OCI-M1 (cell line): ENCODE data around the gene CAMSAP3.
"Not testable (repeated sequence)": the region's sequence is repeated elsewhere in the genome, so short reads cannot be mapped to it uniquely, and the experiment has no call there.

Source experiments
- DNase-seq: peaks from one replicate; lab custom pipeline; 2025; lab: John Stamatoyannopoulos, UW

The CAMSAP3 gene

DNA sequence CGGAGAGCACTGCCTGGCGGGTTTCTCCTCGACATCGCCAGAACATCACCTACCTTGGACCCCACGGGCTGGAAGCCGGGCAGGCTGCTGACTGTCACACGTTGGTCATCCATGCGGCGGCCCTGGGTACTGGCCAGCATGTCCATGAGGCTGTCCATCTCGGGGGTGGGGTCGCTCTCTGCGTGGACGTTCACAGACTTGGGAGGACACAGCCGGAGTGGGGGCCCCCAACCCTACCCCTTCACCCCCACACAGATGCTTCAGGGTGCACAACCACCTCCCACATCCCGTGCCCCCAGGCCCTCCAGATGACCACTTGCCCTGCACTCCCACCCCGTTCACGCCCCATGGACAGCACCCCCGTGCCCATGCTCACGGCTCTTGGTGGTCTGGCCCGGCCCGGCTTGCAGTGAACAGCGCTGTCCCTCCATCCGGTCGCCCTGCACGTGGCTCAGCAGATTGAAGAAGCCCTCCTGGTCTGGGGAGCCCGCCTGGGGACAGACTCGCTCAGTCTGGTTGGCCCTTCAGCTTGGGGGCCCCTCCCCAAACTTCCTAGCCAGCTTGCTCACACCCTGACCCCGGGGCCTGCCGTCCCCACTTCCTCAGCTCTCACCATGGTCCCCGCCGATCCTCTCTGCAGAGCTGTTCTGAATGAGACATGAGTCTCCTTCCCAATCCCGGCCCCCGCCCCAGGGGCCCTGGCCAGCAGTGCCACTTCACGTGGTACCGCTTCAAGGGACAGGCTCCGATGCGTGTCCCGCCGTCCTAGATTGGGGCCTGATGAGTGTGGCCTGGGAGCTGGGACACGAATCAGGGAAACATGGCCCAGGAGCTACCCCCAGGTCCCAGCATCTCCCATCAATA, 36.9 kb downstream of the CAMSAP3 start:
- DNase-seq = no peak

- DNase-seq = no peak
These were observed 38.0 kb downstream of the CAMSAP3 start, which contains the start of gene PCP2 for GRCh38 chr19:7633698-7634097. Gene PCP2 (minus strand): TSS chr19:7633719. CDS start chr19:7633457, 262 bp downstream.

DNA sequence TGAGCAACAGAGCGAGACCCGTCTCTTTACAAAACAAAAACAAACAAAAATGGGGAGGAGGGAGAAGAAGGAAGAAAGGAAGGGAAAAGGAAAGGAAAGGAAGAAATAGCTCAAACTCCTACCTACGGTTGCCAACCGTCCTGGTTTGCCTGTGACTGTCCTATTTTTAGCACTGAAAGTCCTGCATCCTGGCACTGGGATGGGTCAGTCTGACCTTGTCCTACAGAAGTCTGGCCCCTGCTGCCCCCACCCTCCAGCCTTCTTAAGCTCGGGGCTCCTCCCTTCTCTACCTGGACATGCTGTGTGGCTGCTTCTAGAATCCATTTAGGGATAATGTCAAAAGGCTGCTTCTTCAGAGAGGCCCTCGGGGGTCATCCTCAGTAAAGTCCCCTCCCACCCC, 40.0 kb downstream of the CAMSAP3 start:
- DNase-seq = no peak

DNA sequence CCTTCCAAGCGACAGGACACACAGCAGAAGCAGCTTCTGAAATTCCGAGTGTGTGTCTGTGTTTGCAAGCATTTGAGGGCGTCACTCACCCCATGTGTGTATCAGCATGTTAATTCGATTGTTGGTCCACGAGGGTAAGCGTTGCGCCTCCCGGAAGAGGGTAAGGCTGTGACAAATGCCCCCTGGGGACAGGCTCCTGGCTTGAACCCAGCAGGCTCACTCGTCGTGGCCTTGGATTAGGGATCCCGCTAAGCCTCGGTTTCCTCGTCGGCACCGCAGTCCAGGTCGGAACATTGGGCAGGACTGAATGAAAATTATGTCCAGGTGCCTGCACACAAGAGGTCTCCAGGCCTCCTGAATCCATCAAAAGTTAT, 40.6 kb downstream of the CAMSAP3 start:
- DNase-seq = no peak

DNA sequence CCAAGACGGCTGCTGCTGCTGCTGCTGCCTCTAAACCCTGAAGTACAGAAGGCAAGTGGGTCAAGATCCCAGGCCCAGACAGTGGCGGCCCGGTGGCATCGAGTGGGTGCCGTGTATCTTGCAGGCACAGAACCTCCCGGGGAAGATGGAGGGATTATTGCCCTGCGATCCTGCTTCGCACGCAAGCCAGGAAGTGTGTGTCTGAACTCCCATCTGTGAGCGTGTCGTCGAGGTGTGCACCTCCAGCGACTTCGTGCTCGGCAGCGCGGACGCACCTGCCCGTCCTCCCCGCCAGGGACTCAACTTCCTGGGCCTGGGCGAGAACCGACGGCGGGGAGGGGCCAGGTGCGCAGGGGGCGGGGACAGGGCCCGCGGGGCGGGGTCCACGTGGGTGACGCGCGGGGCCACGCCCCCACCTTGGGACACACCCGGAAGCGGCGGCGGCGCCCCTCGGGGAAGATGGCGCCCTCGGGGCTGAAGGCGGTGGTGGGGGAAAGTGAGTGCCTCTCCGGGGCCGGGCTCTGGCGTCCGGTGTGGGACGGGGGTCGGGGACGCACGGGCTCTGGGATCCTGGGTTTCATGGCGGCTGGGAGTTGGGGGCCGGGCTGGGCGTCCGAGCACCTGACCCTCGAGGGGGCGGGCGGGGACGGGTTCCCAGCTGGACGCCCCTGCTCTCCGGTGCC, 41.2 kb downstream of the CAMSAP3 start, which contains the start of gene STXBP2:
STXBP2 (plus strand) TSS at position 420 of the 683 bp plus-strand sequence; CDS start at position 460, 40 bp downstream.
- peak; percentile 72 for DNase-seq

GRCh38 chr19:7637374-7638256, 42.0 kb downstream of the CAMSAP3 start:
- DNase-seq = peak; percentile 66

DNA sequence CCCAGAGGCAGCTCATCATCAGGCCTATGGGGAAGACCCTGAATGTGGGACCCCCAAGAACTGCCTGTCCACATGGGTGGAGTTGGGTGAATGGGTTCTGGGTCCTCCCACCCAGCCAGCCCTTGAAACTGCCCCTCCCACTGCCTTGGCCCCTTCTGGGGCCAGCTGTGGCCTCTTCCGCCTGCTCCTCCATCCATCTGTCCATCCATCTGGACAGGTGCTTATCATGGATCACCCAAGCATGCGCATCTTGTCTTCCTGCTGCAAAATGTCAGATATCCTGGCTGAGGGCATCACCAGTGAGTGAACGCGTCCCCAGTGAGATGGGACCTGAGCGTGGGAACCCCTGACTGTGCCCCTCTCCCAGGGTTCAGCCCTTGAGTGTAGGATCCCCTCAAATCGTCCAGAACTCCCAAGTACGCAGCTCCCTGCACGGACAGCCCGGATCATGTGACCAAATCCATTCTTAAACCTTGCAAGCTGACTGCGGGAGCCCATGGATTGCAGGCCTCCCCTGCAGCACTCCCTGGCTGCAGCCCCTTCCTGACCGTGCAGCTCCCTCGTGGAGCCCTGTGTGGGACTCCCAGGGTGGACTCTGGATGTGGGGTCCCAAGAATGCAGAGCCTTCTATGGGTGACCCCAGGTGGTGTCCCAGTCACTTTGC, 43.3 kb downstream of the CAMSAP3 start:
- no peak for DNase-seq

GRCh38 chr19:7639863-7640348, 44.2 kb downstream of the CAMSAP3 start:
- DNase-seq = no peak

- DNase-seq = no peak
These were observed 45.1 kb downstream of the CAMSAP3 start for GRCh38 chr19:7640803-7641202.

DNA sequence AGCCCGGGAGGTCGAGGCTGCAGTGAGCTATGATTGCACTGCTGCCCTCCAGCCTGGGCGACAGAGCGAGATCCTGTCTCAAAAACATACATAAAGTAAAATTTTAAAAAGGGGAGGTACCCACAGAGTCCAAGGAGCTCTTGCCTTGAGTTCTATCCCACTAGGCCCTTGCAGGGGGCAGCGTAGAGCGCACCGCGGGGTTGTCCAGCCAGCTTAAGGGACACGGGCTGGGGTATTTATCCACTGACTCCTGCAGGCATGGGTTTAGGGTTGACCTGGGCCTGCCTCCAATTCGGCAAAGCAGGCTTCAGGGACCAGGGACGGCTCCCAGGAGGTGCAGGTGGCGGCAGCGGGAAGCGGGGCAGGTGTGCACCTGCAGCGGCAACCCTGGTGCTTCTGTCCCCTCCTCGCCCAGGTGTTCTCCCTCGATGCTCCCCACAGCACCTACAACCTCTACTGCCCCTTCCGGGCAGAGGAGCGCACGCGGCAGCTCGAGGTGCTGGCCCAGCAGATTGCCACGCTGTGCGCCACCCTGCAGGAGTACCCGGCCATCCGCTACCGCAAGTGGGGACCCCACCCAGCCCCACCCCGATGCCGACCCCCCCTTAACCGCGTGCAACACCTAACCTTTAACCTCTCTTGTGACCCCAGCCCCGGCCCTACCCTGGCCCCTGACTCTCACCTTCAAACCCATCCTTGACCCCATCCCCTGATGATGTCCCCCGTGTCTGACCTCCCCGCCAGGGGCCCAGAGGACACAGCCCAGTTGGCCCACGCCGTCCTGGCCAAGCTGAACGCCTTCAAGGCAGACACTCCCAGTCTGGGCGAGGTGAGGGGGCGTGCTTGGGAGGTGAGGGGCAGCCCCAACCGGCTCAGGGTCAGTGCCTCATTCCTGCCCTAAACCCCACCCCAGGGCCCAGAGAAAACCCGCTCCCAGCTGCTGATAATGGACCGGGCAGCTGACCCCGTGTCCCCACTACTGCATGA, 45.9 kb downstream of the CAMSAP3 start:
- DNase-seq = no peak

GRCh38 chr19:7642295-7643030, 46.8 kb downstream of the CAMSAP3 start:
- DNase-seq = no peak

DNA sequence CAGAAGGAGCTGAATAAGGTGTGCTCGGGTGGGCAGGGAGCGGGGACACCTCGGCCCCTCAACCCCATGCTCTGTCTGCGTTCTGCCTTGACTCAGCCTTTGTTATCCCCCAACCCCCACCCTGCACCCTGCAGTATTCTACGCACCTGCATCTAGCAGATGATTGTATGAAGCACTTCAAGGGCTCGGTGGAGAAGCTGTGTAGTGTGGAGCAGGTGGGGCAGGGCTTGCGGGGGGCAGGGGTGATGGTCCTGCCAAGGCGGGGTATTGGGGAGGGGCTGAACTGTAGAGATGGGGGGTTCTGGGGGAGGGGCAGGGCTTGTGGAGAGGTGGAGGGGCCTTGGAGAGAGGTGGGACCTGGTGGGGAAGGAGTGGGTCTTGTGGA, 47.4 kb downstream of the CAMSAP3 start:
- no peak for DNase-seq

DNA sequence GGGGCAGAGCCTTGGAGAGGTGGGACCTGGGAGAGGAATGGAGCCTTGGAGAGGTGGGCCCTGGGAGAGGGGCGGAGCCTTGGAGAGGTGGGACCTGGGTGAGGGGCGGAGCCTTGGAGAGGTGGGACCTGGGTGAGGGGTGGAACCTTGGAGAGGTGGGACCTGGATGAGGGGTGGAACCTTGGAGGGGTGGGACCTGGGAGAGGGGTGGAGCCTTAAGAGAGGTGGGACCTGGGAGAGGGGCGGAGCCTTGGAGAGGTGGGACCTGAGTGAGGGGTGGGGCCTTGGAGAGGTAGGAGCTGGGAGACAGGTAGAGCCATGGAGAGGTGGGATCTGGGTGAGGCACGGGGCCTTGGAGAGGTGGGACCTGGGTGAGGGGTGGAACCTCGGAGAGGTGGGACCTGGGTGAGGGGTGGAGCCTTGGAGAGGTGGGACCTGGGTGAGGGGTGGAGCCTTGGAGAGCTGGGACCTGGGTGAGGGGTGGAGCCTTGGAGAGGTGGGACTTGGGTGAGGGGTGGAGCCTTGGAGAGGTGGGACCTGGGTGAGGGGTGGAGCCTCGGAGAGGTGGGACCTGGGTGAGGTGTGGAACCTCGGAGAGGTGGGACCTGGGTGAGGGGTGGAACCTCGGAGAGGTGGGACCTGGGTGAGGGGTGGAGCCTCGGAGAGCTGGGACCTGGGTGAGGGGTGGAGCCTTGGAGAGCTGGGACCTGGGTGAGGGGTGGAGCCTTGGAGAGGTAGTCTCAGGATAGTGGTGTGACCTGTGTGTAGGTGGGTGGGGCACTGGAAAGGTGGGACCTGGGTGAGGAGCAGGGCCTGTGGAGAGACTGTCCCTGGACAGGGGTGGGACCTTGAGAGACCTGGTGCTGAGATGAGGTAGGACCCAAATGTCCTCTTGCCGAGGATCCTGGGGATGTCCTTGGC, 48.2 kb downstream of the CAMSAP3 start:
- not testable (repeated sequence) for DNase-seq

DNA sequence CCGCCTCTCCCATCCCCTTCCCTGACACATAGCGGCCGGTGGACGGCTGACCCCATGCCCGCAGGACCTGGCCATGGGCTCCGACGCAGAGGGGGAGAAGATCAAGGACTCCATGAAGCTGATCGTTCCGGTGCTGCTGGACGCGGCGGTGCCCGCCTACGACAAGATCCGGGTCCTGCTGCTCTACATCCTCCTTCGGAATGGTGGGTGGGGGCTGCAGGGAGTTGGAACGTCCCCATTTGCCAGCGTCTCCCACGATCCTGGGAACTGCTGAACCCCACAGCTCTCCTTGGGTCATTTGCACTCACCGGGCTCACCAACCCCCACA, 48.9 kb downstream of the CAMSAP3 start:
- DNase-seq = no peak

- DNase-seq = no peak
These were observed 49.5 kb downstream of the CAMSAP3 start for GRCh38 chr19:7645163-7645562.

DNA sequence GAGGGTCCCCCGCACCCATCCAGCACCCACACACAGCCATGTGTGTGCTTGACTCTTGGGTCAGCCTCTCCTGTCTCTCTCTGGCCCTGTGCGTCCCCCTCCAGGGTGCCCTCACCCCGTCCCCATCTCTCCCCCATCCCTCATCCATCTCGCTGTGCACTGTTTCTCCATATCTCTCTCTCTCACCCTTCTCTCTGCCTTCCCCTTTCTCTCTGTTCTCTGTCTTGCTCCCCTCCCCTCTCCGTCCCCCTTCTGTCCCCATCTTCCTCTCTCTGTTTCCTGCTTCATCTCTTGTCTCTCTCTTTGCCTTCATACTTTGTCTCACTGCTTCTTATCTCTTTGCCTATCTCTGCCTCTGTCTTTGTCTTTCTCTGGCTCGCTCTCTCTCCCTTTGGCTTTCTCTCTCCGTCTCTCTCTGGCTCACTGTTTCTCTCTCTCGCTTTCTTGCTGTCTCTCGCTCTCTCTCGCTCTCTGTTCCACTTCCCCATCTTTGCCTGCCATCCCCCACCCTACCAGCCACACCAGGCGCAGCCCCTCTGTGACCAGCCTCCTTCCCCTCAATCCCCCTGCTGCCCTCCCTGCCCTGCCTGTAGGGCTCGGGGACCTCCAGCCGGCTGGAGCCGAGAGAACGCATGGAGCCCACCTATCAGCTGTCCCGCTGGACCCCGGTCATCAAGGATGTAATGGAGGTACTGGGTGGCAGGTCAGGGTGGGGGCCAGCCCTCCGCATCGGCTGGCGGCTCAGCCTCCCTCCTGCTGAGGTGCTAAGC, 50.2 kb downstream of the CAMSAP3 start:
- no peak for DNase-seq

- DNase-seq = no peak
These were observed 50.7 kb downstream of the CAMSAP3 start for GRCh38 chr19:7646426-7646700.

GRCh38 chr19:7647156-7647555, 51.5 kb downstream of the CAMSAP3 start:
- DNase-seq = no peak
